Activated T-cell treated with anti-CD3 and anti-CD28 coated beads, Interleukin-2, amount 50 U/mL, for 72 hours (primary cell): Measurements from ENCODE around the gene CA7. TPM values are rescaled to one million over a fixed set of nuclear protein-coding genes. Genes with fewer than 3 reads are reported as not detected.

Source experiments
- ATAC-seq, 2 donors: fragments of 150-1000 bp; cut with Tn5 transposase; replicated peaks in 1 of 2; 2 replicates each; pipeline ENCODE4 v1.10.0; 2021; ENCODE audit warnings: moderate library complexity in 2 of 2, mild to moderate bottlenecking in 1 of 2
- DNase-seq, 2 donors: peaks; one replicate each; pipeline ENCODE4 v3.0.0; 2021 to 2022; ENCODE audit warnings: mixed read lengths in 1 of 2
- H3K27ac Mint-ChIP-seq: one replicate; pipeline ENCODE4 v1.8.0; 2022; ENCODE audit warnings: mild to moderate bottlenecking, moderate library complexity, mixed read lengths
- H3K27me3 Mint-ChIP-seq: one replicate; pipeline ENCODE4 v1.8.0; 2022; ENCODE audit warnings: low read depth, mixed read lengths
- H3K36me3 Mint-ChIP-seq, 2 donors: one replicate each; pipeline ENCODE4 v1.8.0; 2022; ENCODE audit warnings: mixed read lengths in 2 of 2, mild to moderate bottlenecking in 1 of 2; ENCODE audit not compliant: insufficient read depth in 2 of 2
- H3K4me1 Mint-ChIP-seq: one replicate; pipeline ENCODE4 v1.8.0; 2022; ENCODE audit warnings: low read depth, mixed read lengths
- H3K4me3 Mint-ChIP-seq, 2 donors: one replicate each; pipeline ENCODE4 v1.8.0; 2022; ENCODE audit warnings: mild to moderate bottlenecking in 2 of 2, mixed read lengths in 2 of 2, moderate library complexity in 2 of 2
- H3K9me3 Mint-ChIP-seq, 2 donors: one replicate each; pipeline ENCODE4 v1.8.0; 2022; ENCODE audit warnings: mixed read lengths in 2 of 2
- total RNA-seq, 2 donors: library from RNA; stranded (reverse); gene quantifications; one replicate each; pipeline ENCODE4 v1.2.3, GENCODE V29; 2022

Gene CA7
- total RNA-seq, 2 donors from 2014 or later, result not detected

DNA sequence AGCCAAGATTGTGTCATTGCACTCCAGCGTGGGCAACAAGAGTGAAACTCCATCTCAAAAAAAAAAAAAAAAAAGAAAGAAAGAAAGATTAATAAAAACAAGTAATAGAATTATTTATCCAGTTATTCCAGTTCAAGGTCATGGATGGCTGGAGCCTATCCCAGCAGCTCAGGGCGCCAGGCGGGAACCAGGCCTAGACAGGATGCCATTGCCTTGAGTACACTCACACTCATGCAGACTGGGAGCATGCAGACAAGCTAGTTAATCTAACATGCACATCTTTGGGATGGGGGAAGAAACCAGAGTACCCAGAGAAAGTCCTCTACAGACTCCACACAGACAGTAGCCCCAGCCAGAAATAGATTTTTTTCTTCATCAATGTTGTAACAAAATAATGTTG is 54.0 kb downstream of the CA7 start:
- Mint-ChIP-seq H3K36me3 (peaks cover 0 to 1% of the 10 kb centered on the region in 2 donors), H3K27me3 (no peaks in the 10 kb centered on the region), H3K27ac (no peak overlapping the region), H3K4me3 (no peak overlapping the region), H3K4me1 (peaks cover 1% of the 10 kb centered on the region), H3K9me3 (no peaks in the 10 kb centered on the region)
- ATAC-seq, result no peak
- no peak for DNase-seq

DNA sequence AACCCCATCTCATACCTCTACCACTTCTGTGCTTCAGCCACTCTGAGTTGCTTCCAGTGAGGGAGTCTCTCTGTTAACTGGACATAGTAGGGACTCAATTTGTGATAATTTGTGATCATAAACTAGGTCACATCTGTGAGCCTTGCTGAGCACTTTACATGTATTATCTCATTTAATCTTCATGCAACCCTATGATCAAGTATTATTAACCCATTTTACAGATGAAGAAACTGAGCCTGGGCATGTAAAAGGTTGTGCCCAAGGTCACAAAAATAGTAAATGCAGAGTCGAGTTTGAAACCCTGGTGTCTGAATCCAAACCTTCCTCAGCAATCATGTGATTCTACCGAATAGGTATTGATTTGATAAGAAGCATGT is 54.7 kb downstream of the CA7 start:
- no peak for DNase-seq
- peaks cover 0 to 1% of the 10 kb centered on the region in 2 donors for H3K36me3 Mint-ChIP-seq
- no peak for ATAC-seq
- no peak overlapping the region for H3K4me3 Mint-ChIP-seq
- H3K27me3 Mint-ChIP-seq, result no peaks in the 10 kb centered on the region
- H3K27ac Mint-ChIP-seq, result no peak overlapping the region
- H3K9me3 Mint-ChIP-seq, result no peaks in the 10 kb centered on the region
- no peaks in the 10 kb centered on the region for H3K4me1 Mint-ChIP-seq

- DNase-seq (no peak), ATAC-seq (no peak)
- Mint-ChIP-seq H3K36me3 (peaks cover 0 to 1% of the 10 kb centered on the region in 2 donors), H3K9me3 (no peaks in the 10 kb centered on the region), H3K27me3 (no peaks in the 10 kb centered on the region), H3K4me3 (no peak overlapping the region), H3K4me1 (no peaks in the 10 kb centered on the region), H3K27ac (no peak overlapping the region)
Observed at GRCh38 chr16:66899310-66899944, 55.2 kb downstream of the CA7 start.

DNA sequence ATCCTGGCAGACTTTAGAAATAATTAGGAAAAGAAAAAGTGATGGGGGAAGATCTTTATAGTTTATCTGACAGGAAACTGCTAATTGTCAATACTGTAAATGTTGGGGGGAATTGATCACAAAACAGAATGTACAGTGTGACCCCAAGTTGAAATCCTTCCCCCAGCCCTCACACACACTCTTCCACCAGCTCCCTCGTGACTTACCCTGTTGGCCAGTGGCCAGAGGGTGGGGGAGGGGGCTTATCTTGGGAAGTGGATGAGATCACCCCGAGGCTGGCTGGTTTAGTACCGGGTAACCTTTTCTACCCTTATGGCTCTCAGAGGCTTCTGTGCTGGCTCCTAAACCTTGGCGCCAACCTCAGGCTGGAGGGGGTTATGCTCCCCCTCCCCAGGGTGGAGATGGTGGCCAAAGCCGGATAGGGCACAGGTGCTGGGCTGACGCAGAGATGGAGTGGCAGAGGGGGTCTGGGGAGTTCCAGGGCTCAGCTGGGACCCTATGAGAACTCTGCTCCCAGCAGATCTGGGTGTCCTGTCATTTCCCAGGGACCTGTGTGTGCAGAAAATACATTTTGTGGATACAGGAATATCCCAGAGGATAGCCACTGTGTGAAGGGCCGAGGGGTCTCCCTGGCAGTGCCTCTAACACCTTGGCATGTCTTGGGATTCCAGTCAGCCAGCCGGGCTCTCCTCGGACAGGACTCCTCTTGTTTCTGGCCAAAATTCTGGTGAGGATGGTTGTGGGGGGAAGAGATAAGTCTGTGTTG is 55.9 kb downstream of the CA7 start:
- Mint-ChIP-seq H3K27ac (no peak overlapping the region), H3K4me3 (no peak overlapping the region), H3K27me3 (no peaks in the 10 kb centered on the region), H3K36me3 (peaks cover 0 to 1% of the 10 kb centered on the region in 2 donors), H3K9me3 (no peaks in the 10 kb centered on the region), H3K4me1 (no peaks in the 10 kb centered on the region)
- ATAC-seq (no peak), DNase-seq (no peak)

GRCh38 chr16:66900721-66901441 is 56.7 kb downstream of the CA7 start:
- Mint-ChIP-seq H3K36me3 (peaks cover 0 to 1% of the 10 kb centered on the region in 2 donors), H3K4me1 (peaks cover 4% of the 10 kb centered on the region), H3K27me3 (no peaks in the 10 kb centered on the region), H3K27ac (no peak overlapping the region), H3K4me3 (no peak overlapping the region), H3K9me3 (no peaks in the 10 kb centered on the region)
- ATAC-seq (no peak), DNase-seq (no peak)

- no peak for DNase-seq
- H3K9me3 Mint-ChIP-seq, result no peaks in the 10 kb centered on the region
- no peaks in the 10 kb centered on the region for H3K27me3 Mint-ChIP-seq
- H3K4me1 Mint-ChIP-seq, result peaks cover 11% of the 10 kb centered on the region
- ATAC-seq, result no peak
- no peak overlapping the region for H3K4me3 Mint-ChIP-seq
- H3K27ac Mint-ChIP-seq, result no peak overlapping the region
- H3K36me3 Mint-ChIP-seq, result peaks cover 0 to 1% of the 10 kb centered on the region in 2 donors
Observed at GRCh38 chr16:66901626-66902025, 57.4 kb downstream of the CA7 start.

GRCh38 chr16:66902648-66903543 is 58.7 kb downstream of the CA7 start:
- no peaks in the 10 kb centered on the region for H3K36me3 Mint-ChIP-seq

More at GRCh38 chr16:66902648-66903543, 58.7 kb downstream of the CA7 start:
- Mint-ChIP-seq H3K4me1 (peaks cover 11% of the 10 kb centered on the region), H3K4me3 (no peak overlapping the region), H3K27ac (no peak overlapping the region), H3K27me3 (no peaks in the 10 kb centered on the region), H3K9me3 (no peaks in the 10 kb centered on the region)
- no peak for DNase-seq
- ATAC-seq, result no peak

Other genes starting within 250 kb of the CA7 start
- gene CMTM3, start 239.7 kb upstream of the CA7 start, total RNA-seq, result 10 to 100 TPM; 82.4 to 90.6 TPM
- 1 to 10 TPM; 3.7 to 3.9 TPM for gene CMTM4, start 147.7 kb upstream of the CA7 start, total RNA-seq
- 10 to 100 TPM; 60.0 to 67.6 TPM for gene DYNC1LI2, start 92.8 kb upstream of the CA7 start, total RNA-seq
- gene TERB1, start 42.8 kb upstream of the CA7 start, total RNA-seq, result under 1 TPM in 1 of 2 donors, not detected in 1; 0.14 TPM
- 100 to 1,000 TPM in 1 of 2 donors, 10 to 100 TPM in 1; 94.5 to 100 TPM for gene NAE1, start 13.4 kb upstream of the CA7 start, total RNA-seq
- gene PDP2, start 36.1 kb downstream of the CA7 start, total RNA-seq, result 10 to 100 TPM; 31.8 TPM
- not detected for gene CDH16, start 74.5 kb downstream of the CA7 start, total RNA-seq
- gene RRAD, start 81.1 kb downstream of the CA7 start, total RNA-seq, result 1 to 10 TPM; 1.6 to 3.1 TPM
- 100 to 1,000 TPM; 145 to 167 TPM for gene CIAO2B, start 90.0 kb downstream of the CA7 start, total RNA-seq
- 10 to 100 TPM; 28.7 to 33.3 TPM for gene CES2, start 91.1 kb downstream of the CA7 start, total RNA-seq
- gene CES3, start 116.9 kb downstream of the CA7 start, total RNA-seq, result 10 to 100 TPM in 1 of 2 donors, 1 to 10 TPM in 1; 6.9 to 11.5 TPM
- 10 to 100 TPM; 24.4 to 38.8 TPM for gene CES4A, start 144.2 kb downstream of the CA7 start, total RNA-seq
- 100 to 1,000 TPM; 106 to 133 TPM for gene CBFB, start 184.7 kb downstream of the CA7 start, total RNA-seq